Middle frontal gyrus (tissue), 1 donor: ENCODE data around the gene TNNC1.

Experiments used
- DNase-seq: peaks from one replicate; pipeline ENCODE4 v3.0.0-alpha.2; 2015; ENCODE audit warnings: low spot score; ENCODE audit errors: extremely low spot score

Gene TNNC1

DNA sequence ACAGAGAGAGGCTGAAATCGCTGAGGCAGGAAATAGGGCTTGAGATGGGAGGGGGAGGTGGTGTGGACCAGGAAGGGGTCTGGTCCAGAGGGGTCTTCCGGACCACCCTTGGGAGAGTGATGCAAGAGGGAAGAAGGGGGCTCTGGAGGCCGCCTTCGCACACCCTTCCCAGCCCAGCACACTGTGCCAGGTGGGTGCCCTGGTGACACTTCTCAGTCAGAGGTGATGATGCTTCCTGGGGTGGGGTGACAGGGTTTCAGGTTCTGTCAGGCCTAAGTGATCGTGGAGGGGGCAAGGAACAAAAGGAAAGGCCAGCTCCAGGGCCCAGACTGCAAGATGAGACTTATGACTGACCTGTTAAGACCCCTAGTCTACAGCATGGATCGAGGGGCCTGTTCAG, 21.6 kb downstream of the TNNC1 start:
- no peak for DNase-seq

DNA sequence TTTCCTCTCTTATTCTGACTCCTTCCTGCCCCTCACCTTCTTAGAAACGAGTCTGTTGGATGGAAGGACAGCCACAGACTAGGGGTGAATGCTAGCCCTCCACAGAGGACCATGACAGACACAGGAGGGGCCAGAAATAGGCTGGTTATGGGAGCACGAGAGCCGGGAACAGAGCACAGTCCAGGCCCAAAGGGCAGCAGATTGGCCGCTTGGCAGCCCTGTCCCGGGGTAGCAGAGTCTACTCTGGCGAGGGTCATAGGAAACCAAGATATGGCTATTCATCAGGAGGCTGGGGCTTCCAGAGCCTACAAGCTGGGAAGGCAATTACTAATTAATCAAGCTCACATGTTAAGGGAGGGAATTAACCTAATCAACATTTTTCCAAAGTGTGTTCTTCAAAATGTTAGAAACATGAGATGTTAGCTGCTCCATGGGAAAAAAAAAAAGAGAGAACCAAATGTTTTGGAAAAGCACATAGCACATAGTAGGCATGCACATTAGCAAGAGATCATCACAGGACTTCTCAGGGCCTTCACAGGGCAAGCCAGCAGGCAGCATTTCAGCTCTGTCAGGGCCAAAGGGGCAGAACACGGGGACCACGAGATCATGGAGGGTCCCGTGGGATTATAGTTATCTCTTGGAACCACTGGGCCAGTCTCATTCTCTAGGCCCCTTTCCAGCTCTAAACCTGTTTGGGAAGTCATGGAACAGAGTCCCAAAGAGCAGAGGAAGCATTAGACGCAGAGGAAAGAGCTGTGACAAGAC, 22.2 kb downstream of the TNNC1 start:
- no peak for DNase-seq

DNA sequence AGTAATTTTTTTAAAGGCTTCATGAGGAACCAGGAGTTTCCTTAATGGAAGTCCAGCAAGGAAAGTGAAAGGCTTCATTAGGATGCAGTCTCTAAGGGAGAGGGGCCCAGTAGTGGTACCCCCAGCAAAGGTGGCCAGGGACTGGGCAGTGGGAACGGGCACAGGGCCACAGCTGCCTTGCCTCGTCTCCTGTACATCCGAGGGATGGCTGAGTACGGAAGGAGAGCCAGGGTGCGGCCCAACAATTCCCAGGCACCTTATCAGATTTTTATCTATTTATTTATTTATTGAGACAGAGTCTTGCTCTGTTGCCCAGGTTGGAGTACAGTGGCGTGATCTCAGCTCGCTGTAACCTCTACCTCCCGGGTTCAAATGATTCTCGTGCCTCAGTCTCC, 23.4 kb downstream of the TNNC1 start:
- DNase-seq = no peak

DNA sequence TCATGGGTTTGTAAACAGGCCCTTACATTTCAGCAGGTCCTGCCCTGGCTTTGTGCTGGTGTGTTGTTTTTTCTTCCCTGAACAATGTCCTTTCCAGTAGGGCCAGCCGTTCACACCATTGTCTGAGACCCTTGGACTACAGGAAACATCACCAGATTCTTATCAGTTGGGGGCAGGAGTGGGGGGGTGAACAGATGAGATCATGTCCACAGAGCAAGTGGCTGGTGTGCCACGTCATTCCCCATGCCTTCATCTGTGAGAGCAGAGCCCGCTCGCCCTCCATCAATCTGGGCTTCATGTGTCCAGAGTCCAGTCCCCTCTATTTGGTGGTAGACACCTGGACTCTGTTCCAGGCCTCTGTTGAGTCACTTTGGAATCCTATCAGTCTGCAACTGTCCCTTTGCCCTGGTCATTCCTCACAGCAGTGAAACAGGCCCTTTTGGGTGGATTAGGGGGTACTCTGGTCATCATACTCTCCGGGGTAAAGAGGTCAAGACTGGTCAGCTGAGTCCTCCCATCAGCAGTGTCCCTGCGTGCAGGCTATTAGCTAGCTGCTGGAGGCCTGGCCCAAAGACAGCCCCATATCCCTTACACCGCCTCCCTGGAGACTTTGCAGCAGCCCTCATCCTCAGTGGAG, 23.9 kb downstream of the TNNC1 start:
- DNase-seq = no peak

DNA sequence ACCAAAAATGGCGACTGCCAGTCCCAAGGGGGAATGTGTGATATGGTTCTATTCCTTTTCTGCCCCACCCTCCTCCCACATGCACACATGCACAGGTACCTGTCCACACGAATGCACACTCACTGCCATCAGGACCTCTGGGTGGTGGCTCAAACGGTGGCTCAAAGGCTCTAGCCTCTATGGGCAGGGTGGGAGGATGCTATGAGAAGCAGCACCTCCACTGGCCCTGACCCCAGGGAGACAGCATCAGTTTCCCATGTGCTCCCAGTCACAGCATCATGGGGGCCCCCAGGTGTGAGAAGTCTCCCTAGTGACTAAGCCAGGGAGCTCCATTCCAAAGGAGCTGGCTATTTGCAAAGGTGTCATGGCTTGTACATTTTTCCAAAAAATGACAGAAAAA, 24.8 kb downstream of the TNNC1 start:
- no peak for DNase-seq

DNA sequence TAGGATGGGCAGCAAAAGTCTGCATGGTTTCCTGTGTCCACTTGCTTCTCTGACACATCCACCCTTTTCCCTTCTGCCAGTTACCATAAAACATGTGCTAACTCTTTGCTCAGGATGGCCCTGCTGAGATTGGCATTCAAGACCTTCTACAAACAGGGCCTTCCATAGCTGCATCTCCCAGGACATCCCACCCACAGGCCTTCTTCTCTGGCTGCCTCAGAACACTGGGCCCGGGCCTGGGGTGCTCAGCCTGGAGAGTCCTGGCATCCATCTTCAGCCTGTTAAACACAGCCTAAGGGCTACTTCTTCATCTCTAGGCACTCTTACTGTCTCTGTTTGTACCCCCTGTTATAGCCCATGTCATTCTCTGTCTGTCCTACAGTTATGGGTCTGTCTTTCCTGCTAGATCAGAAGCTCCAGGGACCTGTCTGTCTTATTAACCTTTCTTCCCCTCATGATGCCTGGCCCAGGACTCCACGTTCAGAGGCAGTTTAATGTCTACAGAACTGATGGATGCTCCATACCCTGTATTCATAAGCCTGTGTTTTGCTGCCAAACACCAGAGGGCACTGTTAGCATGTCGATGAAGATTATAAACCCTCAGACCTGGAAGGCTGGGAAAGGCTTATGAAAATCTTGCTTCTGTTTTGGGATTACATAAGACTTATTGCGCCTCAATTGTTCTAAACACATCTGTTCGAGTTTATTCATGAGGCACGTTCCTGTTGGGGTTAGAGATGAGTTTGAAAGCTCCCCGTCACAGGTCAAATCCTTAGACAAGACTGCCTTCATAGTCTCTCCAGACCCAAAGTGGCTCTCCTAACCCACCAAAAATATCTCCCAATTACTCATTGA, 25.5 kb downstream of the TNNC1 start:
- peak; percentile 74 for DNase-seq

DNA sequence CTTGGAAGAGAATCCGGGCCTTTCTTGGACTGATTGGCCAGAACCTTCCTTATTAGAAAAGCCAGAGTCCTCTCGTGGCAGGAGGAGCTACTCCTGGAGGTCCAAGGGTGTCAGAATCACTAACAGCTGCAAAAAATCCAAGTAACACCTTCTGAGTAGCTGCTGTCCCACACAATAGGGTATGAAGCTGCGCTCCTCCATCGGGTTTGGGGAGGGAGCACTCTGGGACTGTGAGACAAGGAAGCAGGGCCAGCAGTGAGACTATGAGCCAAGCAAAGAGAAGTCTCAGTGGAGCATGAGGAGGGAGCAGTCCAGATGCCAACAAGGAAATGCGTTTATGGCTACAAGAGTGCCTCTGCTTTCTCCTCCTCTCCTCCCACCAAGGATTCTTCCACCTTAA, 30.7 kb downstream of the TNNC1 start:
- no peak for DNase-seq

DNA sequence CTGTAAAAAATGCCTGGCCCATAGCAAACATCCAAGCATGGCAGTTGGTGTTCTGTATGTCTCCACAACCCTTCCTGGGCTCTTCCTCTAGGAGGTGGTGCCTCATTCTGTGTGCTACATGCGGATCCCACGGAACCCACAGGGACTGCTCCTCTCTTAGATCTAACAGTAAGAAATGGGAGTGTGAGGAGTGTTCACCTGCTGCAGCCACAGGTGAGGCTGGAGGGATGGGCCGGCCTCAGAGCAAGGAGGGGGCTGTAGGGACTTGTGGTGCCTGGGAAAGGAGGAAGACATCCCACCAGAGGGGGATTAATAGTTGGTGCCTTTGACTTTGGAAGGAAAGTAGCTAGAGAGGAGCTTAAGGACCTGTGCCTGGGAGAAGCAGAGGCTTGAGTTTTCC, 31.2 kb downstream of the TNNC1 start:
- DNase-seq = no peak

DNA sequence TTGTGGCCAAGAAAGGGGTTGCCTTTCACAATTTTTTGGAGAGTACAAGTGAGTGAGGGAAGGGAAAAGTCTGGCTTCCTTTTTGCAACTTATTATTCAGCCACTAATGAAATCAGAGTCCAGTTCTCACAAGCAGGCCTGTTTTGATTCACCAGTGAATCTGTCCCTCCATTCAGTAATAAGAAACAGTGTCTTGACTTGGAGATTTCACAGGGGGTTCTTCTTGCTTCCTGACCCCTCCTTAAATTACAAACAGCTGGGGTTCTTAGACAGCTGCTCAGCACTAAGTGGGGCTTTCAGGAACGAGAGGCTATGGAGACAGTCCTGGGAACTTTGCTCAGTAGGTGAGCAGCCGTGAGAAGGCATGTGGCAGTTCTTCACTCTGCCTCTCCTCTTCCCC, 33.5 kb downstream of the TNNC1 start:
- no peak for DNase-seq

DNA sequence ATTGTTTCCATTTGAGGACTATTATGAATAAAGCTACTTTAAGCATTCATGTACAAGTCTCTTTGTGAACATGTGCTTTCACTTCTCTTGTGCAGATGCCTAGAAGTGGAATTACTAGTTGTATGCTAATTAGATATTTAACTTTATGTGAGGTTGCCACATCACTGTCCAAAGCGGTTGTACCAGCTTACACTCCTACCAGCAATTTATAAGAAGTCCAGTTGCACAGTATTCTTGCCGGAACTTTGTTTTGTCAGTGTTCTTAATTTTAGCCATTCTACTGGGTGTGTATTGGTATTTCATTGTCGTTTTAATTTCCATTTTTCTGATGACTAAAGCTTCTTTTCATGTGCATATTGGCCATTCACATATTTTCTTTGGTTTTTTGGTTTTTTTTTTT, 38.0 kb downstream of the TNNC1 start:
- DNase-seq = no peak

DNA sequence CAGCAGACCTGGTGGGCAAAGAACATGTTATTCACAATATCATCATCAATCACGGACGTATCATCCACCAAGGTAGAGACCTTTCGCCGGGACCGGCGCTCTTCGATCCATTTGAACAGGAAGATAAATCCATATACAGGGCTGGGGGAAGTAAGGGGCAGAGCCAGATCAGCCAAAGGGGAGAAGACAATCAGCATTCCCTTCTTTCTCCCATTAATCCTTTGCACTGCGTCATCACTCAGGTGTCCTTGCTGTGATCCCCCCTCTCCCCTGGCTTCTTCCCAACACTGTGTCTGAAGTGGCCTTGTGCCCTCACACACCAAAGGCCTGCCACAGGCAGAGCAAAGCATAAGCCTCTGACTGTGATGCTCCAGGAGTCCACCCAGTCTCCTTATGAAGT, 45.4 kb downstream of the TNNC1 start:
- no peak for DNase-seq

DNA sequence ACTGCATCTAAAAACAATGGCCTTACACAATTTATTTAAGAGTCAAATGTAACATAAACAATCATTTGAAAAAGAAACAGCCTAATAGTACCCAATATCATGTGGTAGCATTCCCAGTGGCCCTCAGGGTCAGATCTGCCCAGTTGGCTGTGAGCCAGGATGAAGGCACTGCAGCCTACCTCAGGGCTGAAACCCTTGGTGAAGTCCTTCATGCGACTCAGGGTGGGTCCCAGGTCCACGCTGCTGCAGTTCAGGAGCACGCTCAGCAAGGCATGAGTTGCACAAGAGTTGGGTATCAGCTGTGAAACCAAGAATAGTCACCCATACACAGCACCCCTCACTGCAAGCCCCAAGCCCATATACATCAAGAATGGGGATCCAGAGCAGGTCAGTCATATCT, 46.1 kb downstream of the TNNC1 start:
- DNase-seq = no peak

DNA sequence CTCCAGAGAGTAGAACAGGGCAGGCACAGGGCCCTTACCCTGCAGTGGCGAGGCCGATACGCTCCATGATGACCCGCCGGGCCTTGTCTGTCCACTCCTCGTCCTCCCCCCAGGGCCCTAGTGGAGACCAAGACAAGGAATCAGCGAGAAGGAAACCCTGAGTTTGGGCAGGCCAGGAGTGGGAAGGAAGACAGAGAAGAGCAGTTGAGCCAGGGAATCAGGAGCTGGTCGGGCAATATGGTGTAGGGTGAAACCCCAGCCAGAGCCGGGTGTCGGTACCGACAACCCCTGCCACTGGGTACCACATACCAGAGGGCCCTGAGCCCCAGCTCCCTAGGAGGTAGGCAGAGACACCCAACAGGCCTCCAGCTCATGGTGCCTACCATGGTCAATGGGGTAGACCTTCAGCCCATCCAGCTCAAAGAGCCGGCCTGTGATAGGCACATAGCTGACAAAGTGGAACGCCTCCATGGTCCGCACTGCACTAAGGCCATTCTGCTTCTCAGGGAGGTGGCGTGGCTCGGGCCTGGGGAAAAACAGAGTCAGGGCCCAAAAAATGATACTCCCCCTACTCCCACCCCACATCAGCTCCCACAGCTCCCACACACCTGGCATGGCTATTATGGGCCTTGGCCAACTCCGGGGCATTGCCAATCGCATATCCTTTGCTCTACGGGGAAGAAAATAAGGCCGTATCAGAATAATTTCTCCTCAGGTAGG, 46.9 kb downstream of the TNNC1 start:
- DNase-seq = no peak

DNA sequence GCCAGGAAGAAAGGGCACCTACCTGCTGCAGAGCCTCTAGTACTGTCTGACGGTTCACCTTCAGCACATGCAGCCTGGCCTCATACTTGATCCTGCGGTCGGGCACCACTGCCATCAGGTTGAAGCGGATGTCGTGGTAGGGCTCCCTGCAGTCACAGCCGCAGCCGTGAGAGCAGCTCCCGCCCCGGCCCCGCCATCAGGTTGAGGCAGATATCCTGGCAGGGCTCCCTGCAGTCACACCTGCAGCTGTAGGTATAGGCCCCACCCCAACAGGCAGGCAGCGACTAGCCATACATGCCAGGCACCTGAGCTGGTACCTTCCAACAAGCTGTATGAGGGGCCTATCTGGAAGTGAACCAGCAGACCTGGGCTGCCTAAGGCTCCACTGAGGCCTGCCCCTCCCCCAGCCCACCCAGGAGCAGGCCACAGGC, 47.6 kb downstream of the TNNC1 start:
- no peak for DNase-seq

DNA sequence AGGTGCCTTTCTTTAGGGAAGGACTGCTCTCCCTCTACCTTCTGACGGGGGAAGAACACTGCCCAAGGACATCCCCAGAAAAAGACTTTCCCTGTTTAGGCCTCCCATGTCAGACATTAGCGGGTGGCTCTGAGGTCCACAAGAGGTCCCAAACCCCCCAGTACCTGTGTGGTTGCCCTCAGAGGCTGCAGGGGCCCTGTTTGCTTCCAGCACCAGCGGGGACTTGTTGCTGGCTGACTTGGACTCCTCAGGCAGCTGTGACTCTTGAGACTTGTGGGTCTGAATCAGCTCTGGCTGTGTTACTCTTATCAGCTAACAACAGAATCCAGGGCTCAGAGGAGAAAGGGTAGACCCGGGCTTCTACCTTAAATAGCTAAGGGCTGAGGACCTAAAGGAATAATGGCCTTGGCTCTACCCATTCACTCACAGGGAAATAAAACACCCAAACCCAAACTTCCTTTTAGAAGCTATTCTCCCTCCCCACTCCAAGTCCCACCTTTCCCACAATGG, 48.2 kb downstream of the TNNC1 start:
- no peak for DNase-seq

DNA sequence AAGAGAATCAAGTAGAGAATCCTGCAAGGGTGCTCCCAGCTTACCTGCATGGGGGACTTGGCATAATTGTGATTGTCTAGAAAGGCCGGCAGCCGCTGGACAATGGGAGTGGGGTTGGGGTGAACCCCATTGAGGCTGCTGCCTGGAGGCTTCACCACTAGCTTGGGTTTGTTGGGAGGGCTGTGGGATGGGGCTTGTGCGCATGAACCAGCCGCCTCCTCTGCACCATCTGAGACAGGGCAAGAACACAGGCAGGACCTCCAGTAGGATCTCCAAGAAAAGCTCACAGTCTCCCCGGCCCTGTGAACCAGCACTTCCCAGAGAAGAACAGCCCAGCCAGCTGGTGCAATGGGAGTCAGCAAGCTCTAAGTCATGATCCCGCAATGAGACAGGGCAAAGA, 48.8 kb downstream of the TNNC1 start:
- no peak for DNase-seq

DNA sequence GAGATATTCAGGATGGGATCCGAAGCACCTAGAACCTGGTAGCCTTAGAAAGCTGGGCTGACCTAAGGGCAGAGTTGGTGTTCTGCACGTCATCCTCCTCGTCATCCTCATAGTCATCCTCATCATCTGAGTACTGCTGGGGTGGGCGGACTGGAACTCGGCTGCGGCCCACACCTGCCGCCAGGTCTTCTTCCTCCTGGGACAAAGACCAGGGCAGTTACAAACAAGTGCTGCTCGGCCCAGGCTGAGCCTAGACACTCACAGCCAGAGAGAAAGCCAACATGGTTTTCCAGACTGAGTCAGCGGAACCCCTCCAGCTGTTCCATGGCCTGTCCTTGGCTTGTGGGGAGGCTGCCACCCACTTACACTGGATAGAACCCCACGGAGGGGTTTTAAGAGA, 49.5 kb downstream of the TNNC1 start:
- no peak for DNase-seq

DNA sequence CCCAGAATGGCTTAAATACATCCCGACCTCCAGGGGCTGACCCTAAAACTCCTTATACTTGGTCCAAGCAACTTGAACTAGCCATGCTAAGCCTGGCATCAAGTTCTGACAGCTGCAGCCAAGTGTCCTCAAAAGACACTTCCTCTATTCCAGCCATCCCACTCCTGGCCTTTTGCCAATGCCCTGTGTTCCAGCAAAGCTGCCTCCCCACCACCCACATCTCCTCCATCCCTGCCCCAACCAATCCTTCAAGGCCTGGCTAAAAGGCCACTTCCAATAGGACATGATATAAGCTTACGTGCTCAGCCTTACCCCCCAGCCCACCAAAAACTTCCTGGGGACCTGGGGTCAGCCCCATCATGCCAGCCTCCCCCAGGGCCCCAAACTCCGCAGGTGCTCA, 49.9 kb downstream of the TNNC1 start:
- no peak for DNase-seq

DNA sequence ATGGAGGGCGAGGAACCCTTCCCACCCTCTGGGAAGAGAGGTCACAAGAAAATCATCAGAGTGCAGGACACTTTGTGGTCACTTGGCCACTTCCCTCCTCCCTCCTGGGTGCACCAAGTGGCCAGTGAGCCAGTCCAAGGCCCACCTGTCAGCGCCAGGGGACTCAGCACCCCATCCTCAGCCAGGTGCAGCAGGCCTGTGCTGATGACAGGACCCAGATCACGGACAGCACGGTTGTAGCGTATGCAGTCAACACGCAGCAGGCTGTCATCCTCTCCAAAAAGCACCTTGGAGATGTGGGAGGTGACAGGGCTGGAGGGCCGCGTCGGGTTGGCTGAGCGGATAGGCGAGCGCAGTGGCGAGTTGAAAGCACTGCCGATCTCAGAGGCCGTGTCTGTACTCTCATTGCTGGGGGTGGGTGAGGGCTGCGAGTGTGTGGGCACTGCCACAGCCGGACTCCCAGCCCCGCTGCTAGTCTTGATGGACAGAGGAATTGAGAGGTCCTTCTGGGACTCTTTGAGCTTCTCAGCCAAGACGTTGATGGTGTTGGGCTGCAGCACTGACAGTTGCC, 50.5 kb downstream of the TNNC1 start:
- DNase-seq = no peak

DNA sequence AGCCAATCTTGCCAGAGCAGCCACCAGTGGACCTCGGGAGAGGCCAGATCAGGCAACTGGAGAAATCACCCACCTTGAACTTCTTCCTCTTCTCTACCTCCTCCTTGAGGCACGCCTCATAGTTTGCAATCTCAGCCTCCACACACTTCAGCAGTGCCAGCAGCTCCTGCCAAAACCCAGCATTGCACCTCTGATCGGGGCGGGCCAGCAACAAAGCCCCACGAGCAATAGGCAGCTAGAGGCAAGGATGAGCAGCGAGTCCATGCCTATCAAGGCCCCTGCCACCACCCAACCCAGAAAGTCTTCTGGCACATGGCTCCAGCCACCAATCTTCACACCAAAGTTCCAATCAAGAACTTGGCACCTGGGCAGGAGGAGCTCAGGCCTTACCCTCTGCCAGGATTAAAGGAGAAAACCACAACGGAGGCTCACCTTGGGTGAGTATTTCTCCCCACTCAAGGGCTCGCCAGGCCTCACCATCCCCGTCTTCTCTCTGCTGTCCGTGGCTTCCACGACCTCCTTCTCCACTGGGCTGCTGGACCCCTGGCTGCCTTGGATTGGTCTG, 51.1 kb downstream of the TNNC1 start:
- no peak for DNase-seq

DNA sequence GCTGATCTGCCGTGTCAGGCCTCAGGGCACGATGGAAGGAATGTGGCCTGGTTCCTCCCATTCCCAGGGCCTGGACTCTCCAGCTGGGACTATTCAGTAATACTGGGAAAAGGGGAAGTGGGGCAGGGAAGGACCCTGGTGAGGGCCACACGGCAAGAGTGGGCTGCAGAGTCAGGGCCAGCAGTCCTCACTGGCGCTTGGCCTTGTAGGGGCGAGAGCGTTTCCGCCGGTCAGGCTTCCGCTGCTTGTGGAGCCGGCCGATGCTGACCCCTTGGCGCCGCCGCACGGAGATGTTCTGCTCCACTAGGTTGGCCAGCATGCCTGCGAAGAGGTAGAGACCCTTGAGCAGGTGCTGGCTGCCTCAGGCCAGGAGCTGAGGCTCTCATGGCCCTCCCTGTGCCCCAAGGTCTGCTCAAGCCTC, 51.7 kb downstream of the TNNC1 start:
- no peak for DNase-seq
